Measurements from ENCODE around the gene SUFU. TPM values are rescaled to one million over a fixed set of nuclear protein-coding genes. Genes with fewer than 3 reads are reported as not detected.

The SUFU gene
- total RNA-seq, 1 experiment from 2014 or later: 6.3 TPM

GRCh38 chr10:102479651-102480050, 24.1 kb upstream of the SUFU start:
- no peak for TF ChIP-seq CTCF (IDR thresholded peaks at IDR 0.05; ENCODE audit: unreplicated experiment)
- no TSS peak for BruUV-seq (replicated peaks)
- H3K4me3 Mint-ChIP-seq (ENCODE audit: unreplicated experiment): no peak overlapping the region
- H3K4me1 Mint-ChIP-seq (ENCODE audit: insufficient read depth, unreplicated experiment): no peaks in the 10 kb centered on the region
- no peaks in the 10 kb centered on the region for H3K9me3 Mint-ChIP-seq (ENCODE audit: unreplicated experiment)
- H3K36me3 Mint-ChIP-seq (ENCODE audit: insufficient read depth, unreplicated experiment): peaks cover 37% of the 10 kb centered on the region
- CTCF ChIA-PET: interaction anchor here (0.6 to 2.4 kb wide), 27 partner anchors 8 to 322 kb away, joined by 3 to 28 read pairs (median 4); partner anchors contain the start of gene C10orf95
- H3K27me3 Mint-ChIP-seq (ENCODE audit: insufficient read depth, unreplicated experiment): no peaks in the 10 kb centered on the region
- H3K27ac Mint-ChIP-seq (ENCODE audit: low read depth, unreplicated experiment): no peak overlapping the region
- POLR2A ChIA-PET: interaction anchor here (1.0 to 1.8 kb wide), 8 partner anchors 21 to 59 kb away, joined by 3 to 7 read pairs (median 4); partner anchors contain the start of genes C10orf95 and FBXL15
- no peak for DNase-seq (ENCODE audit: unreplicated experiment)
- intact Hi-C loops (cut with micrococcal nuclease): loop anchor here (1.0 to 2.0 kb wide), 5 partner anchors 57 to 310 kb away; no protein-coding TSS in a partner anchor

GRCh38 chr10:102480396-102480795, 23.4 kb upstream of the SUFU start:
- no peak overlapping the region for H3K4me3 Mint-ChIP-seq (ENCODE audit: unreplicated experiment)
- BruUV-seq (replicated peaks): no TSS peak
- no peaks in the 10 kb centered on the region for H3K27me3 Mint-ChIP-seq (ENCODE audit: insufficient read depth, unreplicated experiment)
- H3K27ac Mint-ChIP-seq (ENCODE audit: low read depth, unreplicated experiment): no peak overlapping the region
- H3K9me3 Mint-ChIP-seq (ENCODE audit: unreplicated experiment): no peaks in the 10 kb centered on the region
- POLR2A ChIA-PET: interaction anchor here (1.3 to 1.8 kb wide), 2 partner anchors 21 to 60 kb away, joined by 4 to 7 read pairs; partner anchors contain the start of gene FBXL15
- peaks cover 45% of the 10 kb centered on the region for H3K36me3 Mint-ChIP-seq (ENCODE audit: insufficient read depth, unreplicated experiment)
- intact Hi-C loops (cut with micrococcal nuclease): no loop called here
- H3K4me1 Mint-ChIP-seq (ENCODE audit: insufficient read depth, unreplicated experiment): no peaks in the 10 kb centered on the region
- CTCF ChIA-PET: interaction anchor here (0.5 to 2.4 kb wide), 9 partner anchors 10 to 756 kb away, joined by 3 to 28 read pairs (median 5); no protein-coding TSS in a partner anchor
- DNase-seq (ENCODE audit: unreplicated experiment): no peak
- no peak for TF ChIP-seq CTCF (IDR thresholded peaks at IDR 0.05; ENCODE audit: unreplicated experiment)

- no peak for DNase-seq (ENCODE audit: unreplicated experiment)
- ChIA-PET CTCF (interaction anchor here (1.2 to 1.8 kb wide), 2 partner anchors 42 to 90 kb away, joined by 3 read pairs; no protein-coding TSS in a partner anchor), POLR2A (interaction anchor here (0.8 to 1.7 kb wide), 2 partner anchors 17 to 21 kb away, joined by 3 to 4 read pairs; no protein-coding TSS in a partner anchor)
Measured at GRCh38 chr10:102484021-102484420, 19.8 kb upstream of the SUFU start.

More at GRCh38 chr10:102484021-102484420, 19.8 kb upstream of the SUFU start:
- BruUV-seq (replicated peaks): no TSS peak
- TF ChIP-seq CTCF (IDR thresholded peaks at IDR 0.05; ENCODE audit: unreplicated experiment): no peak
- Mint-ChIP-seq H3K4me1 (ENCODE audit: insufficient read depth, unreplicated experiment) (no peaks in the 10 kb centered on the region), H3K9me3 (ENCODE audit: unreplicated experiment) (no peaks in the 10 kb centered on the region), H3K27ac (ENCODE audit: low read depth, unreplicated experiment) (no peak overlapping the region), H3K27me3 (ENCODE audit: insufficient read depth, unreplicated experiment) (no peaks in the 10 kb centered on the region), H3K36me3 (ENCODE audit: insufficient read depth, unreplicated experiment) (peaks cover 71% of the 10 kb centered on the region), H3K4me3 (ENCODE audit: unreplicated experiment) (no peak overlapping the region)
- intact Hi-C loops (cut with micrococcal nuclease): no loop called here
